ENCODE measurements around the gene TCEANC.

The TCEANC gene

GRCh38 chrX:13692771-13693231, 39.9 kb downstream of the TCEANC start:
- DNase-seq (ENCODE audit: low read depth), result no peak

- DNase-seq (ENCODE audit: low read depth), result no peak
These were observed 40.5 kb downstream of the TCEANC start for GRCh38 chrX:13693341-13693961.

DNA sequence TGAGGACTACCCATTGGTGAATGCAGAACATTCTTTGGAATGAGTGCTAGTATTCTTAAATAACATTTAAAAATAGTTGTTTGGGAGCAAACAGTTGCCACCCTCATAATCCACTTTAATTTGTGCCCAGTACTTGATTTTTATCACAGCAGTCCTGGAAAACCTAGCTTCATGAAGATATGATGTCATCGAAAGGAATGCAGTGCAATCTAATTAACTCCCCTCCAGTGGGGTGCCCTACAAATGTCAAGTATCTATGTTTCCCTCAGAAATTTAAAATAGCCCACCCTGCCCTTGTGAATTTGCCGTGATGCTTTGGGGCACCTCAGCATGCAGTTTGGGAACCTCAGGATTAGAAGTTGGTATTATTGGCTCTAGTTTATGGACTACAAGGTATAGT, 41.4 kb downstream of the TCEANC start:
- no peak for DNase-seq (ENCODE audit: low read depth)

DNA sequence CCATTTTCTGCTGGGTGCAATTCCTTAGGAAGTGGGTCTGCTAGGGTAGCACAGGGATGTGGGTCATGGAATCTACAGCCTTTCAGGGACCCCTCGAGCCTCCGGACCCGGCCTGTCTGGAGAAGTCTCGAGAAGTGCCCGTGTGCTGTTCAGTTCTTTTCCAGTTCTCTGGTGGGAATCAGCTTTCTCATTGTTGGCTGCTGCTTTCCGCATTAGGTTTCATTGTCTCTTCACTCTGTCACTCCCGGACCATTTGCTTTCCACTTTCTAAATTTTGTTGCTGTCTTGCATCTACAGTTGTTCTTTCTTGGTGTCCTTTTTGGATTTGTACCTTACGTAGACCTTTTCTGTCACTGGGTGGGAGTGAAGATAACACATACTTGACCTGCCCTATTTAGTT, 42.0 kb downstream of the TCEANC start:
- DNase-seq (ENCODE audit: low read depth), result no peak

- DNase-seq (ENCODE audit: low read depth), result no peak
These were observed 42.7 kb downstream of the TCEANC start for GRCh38 chrX:13695601-13696115.

- no peak for DNase-seq (ENCODE audit: low read depth)
These were observed 44.5 kb downstream of the TCEANC start for GRCh38 chrX:13697455-13697854.

DNA sequence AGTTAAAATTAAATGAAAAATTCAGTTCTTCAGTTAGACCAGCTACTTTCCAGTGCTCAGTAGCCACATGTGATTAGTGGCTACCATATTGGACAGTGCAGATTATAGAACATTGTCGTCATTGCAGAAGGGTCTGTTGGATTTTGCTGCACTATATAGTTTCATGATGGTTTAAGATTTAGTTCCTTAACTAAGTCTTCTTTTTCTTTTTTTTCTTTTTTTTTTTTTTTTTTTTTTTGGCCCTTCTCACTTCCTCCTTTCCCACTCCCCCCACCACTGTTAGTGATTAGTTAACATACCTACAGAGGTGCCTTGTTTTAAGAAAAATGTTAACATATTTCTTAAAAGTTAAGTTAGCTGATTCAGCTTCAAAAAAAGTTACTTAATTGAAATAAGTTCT, 45.0 kb downstream of the TCEANC start:
- DNase-seq (ENCODE audit: low read depth), result no peak

GRCh38 chrX:13698432-13698831, 45.5 kb downstream of the TCEANC start:
- no peak for DNase-seq (ENCODE audit: low read depth)

- no peak for DNase-seq (ENCODE audit: low read depth)
These were observed 46.4 kb downstream of the TCEANC start for GRCh38 chrX:13699183-13699826.

GRCh38 chrX:13700380-13700779, 47.4 kb downstream of the TCEANC start:
- no peak for DNase-seq (ENCODE audit: low read depth)

GRCh38 chrX:13702111-13702789, 49.3 kb downstream of the TCEANC start:
- DNase-seq (ENCODE audit: low read depth), result no peak

DNA sequence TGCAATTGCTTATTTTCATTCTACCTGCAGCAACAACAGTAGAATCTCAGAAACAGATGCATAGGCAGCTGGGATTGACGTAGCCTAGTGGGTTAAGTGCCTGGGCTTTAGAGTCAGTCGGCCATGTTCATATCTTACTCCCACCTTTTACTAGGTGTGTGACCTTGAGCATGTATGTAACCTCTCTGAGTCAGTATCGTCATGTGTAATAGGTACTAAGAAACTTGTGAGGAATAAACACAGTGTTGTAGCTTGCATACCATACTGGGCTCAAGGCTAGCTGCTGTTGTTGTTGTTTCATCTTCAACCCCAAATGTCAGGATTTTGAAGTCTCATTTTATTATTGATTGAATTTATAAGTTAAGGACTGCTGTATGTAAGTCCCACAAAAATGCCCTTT, 50.2 kb downstream of the TCEANC start:
- DNase-seq (ENCODE audit: low read depth), result no peak

DNA sequence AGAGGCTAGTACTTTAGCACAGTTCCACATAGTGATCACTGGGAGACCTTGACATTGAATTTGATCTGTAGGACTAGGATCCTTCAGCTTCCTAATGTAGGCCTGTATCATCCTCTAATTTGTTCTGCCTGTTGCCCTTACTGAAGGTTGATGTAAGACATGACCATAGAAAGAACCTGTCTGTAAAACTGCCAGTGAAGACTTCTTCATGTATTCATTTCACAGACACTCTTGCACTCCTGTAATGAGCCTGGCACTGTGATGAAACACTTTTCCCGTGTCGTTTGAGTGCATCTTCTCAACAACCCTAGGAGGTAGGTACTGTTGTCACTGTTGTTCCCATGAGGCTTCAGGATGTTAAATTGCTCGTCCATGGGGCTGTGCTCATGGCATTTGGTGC, 50.6 kb downstream of the TCEANC start:
- no peak for DNase-seq (ENCODE audit: low read depth)

GRCh38 chrX:13711141-13711540, 58.2 kb downstream of the TCEANC start:
- no peak for DNase-seq (ENCODE audit: low read depth)

All from GM04503 (cell line).